Measurements from ENCODE around the gene WSCD1. TPM values are rescaled to one million over a fixed set of nuclear protein-coding genes. Genes with fewer than 3 reads are reported as not detected.

Gene WSCD1
- total RNA-seq, 4 donors from 2014 or later, result 0.21 to 5.7 (median 1.6) TPM

- Histone ChIP-seq H3K27ac (no peak overlapping the region), H3K36me3 (no peaks in the 10 kb centered on the region), H3K4me3 (no peak overlapping the region), H3K27me3 (no peaks in the 10 kb centered on the region), H3K4me1 (no peaks in the 10 kb centered on the region), H3K9me3 (no peaks in the 10 kb centered on the region)
- WGBS, 2 donors, result 44 to 48% methylated on average over 6 to 8 of the region's 8 CpGs
- no peak for DNase-seq (ENCODE audit: low spot score in 2 of 2)
- TF ChIP-seq POLR2A (IDR thresholded peaks at IDR 0.05) (no peak), CTCF (IDR thresholded peaks at IDR 0.05) (no peak), EP300 (IDR thresholded peaks at IDR 0.05) (no peak)
Observed at GRCh38 chr17:6057562-6057961, 12.6 kb upstream of the WSCD1 start.

GRCh38 chr17:6059406-6059805, 10.8 kb upstream of the WSCD1 start:
- 69 to 80% methylated on average over 5 to 8 of the region's 8 CpGs for WGBS, 2 donors
- Histone ChIP-seq H3K4me1 (no peaks in the 10 kb centered on the region), H3K36me3 (no peaks in the 10 kb centered on the region), H3K27me3 (no peaks in the 10 kb centered on the region), H3K4me3 (no peak overlapping the region), H3K9me3 (no peaks in the 10 kb centered on the region), H3K27ac (no peak overlapping the region)
- DNase-seq (ENCODE audit: low spot score in 2 of 2), result no peak
- TF ChIP-seq CTCF (IDR thresholded peaks at IDR 0.05) (no peak), EP300 (IDR thresholded peaks at IDR 0.05) (no peak), POLR2A (IDR thresholded peaks at IDR 0.05) (no peak)

- TF ChIP-seq POLR2A (IDR thresholded peaks at IDR 0.05), result no peak
- TF ChIP-seq EP300 (IDR thresholded peaks at IDR 0.05), result no peak
- TF ChIP-seq CTCF (IDR thresholded peaks at IDR 0.05), result no peak
- no peak overlapping the region for H3K4me3 ChIP-seq
- H3K9me3 ChIP-seq, result no peaks in the 10 kb centered on the region
- no peaks in the 10 kb centered on the region for H3K36me3 ChIP-seq
- H3K27me3 ChIP-seq, result no peaks in the 10 kb centered on the region
- WGBS, 2 donors, result 23 to 27% methylated on average over 5 of the region's 5 CpGs
- H3K4me1 ChIP-seq, result no peaks in the 10 kb centered on the region
- no peak overlapping the region for H3K27ac ChIP-seq
- no peak for DNase-seq (ENCODE audit: low spot score in 2 of 2)
Observed at GRCh38 chr17:6061290-6061689, 8.9 kb upstream of the WSCD1 start.

GRCh38 chr17:6064868-6065267, 5.3 kb upstream of the WSCD1 start:
- Histone ChIP-seq H3K4me3 (no peak overlapping the region), H3K27ac (no peak overlapping the region), H3K27me3 (peaks cover 0 to 15% of the 10 kb centered on the region in 2 donors), H3K36me3 (no peaks in the 10 kb centered on the region), H3K4me1 (peaks cover 0 to 3% (median 0%) of the 10 kb centered on the region in 4 donors), H3K9me3 (no peaks in the 10 kb centered on the region)
- TF ChIP-seq POLR2A (IDR thresholded peaks at IDR 0.05), result no peak
- no peak for DNase-seq (ENCODE audit: low spot score in 2 of 2)
- 64 to 65% methylated on average over 6 of the region's 6 CpGs for WGBS, 2 donors

- peaks cover 0 to 4% (median 0%) of the 10 kb centered on the region in 4 donors for H3K4me1 ChIP-seq
- no peaks in the 10 kb centered on the region for H3K9me3 ChIP-seq
- DNase-seq (ENCODE audit: low spot score in 2 of 2), result no peak
- TF ChIP-seq CTCF (IDR thresholded peaks at IDR 0.05), result no peak
- TF ChIP-seq EP300 (IDR thresholded peaks at IDR 0.05), result no peak
- no peak for TF ChIP-seq POLR2A (IDR thresholded peaks at IDR 0.05)
- no peaks in the 10 kb centered on the region for H3K36me3 ChIP-seq
- WGBS, 2 donors, result 75 to 93% methylated on average over 6 to 7 of the region's 7 CpGs
- peaks cover 0 to 16% of the 10 kb centered on the region in 2 donors for H3K27me3 ChIP-seq
- no peak overlapping the region for H3K27ac ChIP-seq
- no peak overlapping the region for H3K4me3 ChIP-seq
Observed at GRCh38 chr17:6065351-6065750, 4.8 kb upstream of the WSCD1 start.
